GM19455 (cell line): ENCODE measurements around the gene ANK3.

Source experiments
- ATAC-seq: cut with Tn5 transposase; IDR thresholded peaks from one replicate; pipeline ENCODE4 v1.9.1; 2021; ENCODE audit not compliant: unreplicated experiment

The ANK3 gene

DNA sequence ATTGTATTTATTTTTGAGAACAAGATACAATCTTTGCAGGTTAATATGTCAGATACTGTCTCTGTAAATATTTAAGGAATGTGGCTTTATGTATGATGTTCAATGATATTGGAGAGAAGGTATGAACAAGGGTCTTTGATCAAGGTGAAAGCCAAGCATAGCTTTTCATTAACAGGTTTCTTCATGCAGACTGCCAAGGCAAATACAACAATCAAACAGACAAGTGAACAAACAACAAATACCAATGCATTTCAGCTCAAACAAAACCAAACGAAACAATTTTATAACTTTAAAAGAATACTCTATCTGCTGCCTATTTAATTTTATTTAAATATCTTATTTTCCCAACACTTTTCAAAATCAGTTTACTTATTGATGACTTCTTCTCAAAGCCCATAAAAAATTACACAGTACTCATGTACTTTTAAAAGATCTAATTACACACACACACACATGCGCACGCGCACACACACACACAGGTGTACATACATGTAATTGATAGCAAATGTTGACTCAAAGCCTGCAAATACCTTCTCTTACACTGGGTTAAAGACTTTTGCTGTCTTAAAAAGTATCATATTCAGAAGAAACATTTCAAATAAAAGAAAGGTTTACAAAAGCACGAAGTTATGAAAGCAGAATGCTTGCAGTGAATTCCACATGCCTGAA is 282.2 kb downstream of the ANK3 start:
- no peak for ATAC-seq

- no peak for ATAC-seq
Measured at GRCh38 chr10:60105295-60105695, 284.4 kb downstream of the ANK3 start.

DNA sequence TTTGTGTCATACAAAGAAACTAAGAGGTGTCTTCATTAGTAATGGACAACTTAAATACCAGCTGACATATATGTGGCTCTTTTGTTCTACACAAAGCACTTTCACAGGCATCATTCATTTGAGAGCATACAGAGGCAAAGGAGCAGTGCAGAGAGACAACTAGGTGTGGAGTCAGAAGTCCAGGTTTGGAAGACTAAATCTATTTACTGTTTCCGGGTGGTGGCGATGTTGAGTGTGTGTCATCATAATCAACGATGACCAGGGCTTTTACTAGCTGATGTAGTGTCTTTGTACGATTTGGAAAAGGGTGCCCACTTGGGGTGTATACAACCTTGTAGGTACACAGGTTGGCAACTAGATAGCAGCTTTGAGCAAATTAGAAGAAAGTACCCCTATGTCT is 287.9 kb downstream of the ANK3 start:
- ATAC-seq: no peak

DNA sequence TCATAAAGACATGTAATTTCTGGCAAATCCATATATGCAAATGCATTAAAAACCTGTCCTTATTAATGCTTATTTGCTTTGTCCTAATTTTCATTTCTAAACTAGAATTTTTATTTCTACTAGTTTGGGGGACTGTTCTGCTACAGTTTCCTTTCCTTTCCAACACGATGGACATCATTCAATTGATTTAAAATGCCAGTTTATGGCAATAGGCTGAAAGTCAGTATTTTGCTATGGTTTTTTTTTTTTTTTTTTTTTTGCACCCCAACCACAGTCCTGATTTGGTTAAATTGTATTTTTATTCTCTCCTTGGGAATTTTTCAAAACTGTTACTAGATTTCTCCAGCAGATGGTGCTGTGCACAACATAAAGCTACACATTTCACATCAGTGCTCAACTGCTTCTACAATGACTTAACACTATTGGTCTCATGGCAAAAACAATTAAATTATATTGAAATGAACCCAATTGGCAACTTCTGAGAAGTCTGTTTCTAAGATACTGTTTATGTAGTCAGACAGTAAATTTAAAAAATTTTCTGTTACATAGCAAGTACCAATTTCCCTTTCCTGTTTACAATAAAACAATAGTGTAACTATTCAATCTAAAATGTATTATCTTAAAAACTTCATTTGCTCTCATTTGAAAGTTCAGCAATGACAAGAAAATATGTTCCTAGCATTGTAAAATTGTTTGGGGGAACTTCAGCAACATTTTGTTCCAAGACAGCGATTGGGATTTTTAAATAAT is 289.5 kb downstream of the ANK3 start:
- no peak for ATAC-seq

DNA sequence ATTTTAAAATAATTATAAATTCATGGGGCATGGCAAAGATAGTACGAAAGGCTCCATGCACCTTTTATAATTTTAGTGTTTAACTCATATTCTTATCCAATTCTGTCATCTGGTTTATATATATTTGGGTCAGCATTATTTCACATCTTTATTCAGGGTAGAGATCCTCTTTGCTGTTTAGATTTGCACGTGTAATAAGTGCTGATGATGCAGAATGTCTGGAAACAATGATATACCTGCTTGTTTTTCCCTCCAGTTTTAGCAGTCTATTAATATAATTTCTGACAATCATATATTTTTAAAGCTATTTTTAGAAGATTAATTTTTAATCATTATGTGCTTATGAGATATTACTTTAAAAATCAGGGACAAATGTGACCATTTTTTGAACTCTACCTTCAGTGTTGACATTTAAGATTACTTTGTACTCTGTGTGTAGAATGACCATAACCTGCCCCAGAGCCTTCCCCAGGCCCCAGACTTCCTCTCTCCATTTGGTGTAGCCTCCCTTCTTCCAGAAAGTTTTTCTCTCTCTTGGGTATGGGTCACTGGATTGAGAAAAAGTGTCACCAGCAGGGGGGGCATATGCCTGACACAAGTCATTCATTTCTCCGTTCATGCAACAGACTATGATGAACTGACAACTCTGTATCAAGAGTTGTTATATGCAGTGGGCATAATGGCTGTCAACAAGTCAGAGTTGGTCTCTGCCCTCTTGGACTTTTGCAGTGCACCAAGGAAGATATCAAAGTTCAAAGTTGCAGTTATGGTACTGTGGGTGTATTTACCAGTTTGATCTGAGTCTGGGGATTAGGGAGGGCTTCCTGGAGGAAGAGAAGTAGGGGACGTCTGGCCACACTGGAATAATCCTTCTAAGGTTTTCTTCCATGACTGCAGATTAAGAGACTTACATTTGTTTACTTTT is 290.7 kb downstream of the ANK3 start:
- ATAC-seq: no peak

- peak; percentile 51 for ATAC-seq
Measured at GRCh38 chr10:60096761-60097513, 292.7 kb downstream of the ANK3 start.

GRCh38 chr10:60093317-60093716 is 296.4 kb downstream of the ANK3 start:
- no peak for ATAC-seq

GRCh38 chr10:60086862-60087261 is 302.8 kb downstream of the ANK3 start:
- ATAC-seq: no peak

GRCh38 chr10:60086421-60086820 is 303.3 kb downstream of the ANK3 start:
- no peak for ATAC-seq

- no peak for ATAC-seq
Measured at GRCh38 chr10:60082744-60083344, 306.8 kb downstream of the ANK3 start.

GRCh38 chr10:60082341-60082740 is 307.3 kb downstream of the ANK3 start:
- no peak for ATAC-seq

GRCh38 chr10:60073781-60074656 is 315.7 kb downstream of the ANK3 start:
- ATAC-seq: peak; percentile 84

- no peak for ATAC-seq
Measured at GRCh38 chr10:60073397-60073780, 316.3 kb downstream of the ANK3 start.

DNA sequence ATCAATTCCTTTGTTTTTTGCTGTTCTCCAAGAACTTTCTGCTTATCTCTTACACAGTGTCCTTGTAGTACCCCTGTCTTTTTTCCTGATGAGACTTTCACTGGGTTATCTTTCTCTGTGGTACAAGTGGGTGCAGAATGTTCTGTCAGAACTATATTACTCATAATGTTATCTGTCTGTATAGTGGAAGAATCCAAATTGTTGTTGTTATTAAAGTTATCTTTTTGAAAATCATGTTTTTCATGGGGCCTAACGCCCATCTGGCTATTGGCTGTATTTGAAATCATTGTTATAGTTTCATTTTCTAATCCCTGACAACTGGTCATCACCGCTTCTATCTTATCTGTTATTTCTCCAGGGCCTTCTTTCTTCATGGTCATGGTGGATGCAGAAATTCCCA is 320.4 kb downstream of the ANK3 start:
- ATAC-seq: no peak

DNA sequence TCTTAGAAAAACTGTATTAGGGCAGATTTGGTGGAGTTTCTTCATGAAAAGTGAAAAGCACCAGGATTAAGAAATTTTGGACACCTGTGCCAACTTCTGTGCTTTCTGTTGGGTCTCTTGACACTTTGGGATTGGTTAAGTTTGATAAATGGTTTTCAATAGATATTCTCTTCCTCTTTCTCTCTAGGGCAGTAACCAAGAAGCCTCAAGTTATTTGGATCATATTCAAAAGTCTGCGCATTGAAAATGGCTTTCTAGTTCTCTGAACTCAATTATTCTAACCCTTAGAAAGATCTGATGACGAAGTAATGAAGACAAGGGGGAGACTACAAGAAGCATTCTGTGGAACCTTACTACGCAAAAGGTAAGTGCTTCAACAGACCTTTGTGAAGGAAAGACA is 339.3 kb downstream of the ANK3 start:
- no peak for ATAC-seq

GRCh38 chr10:60048091-60048501 is 341.6 kb downstream of the ANK3 start:
- no peak for ATAC-seq

- no peak for ATAC-seq
Measured at GRCh38 chr10:60045571-60045970, 344.1 kb downstream of the ANK3 start.

- no peak for ATAC-seq
Measured at GRCh38 chr10:60044971-60045370, 344.7 kb downstream of the ANK3 start.

- no peak for ATAC-seq
Measured at GRCh38 chr10:60044242-60044641, 345.4 kb downstream of the ANK3 start.
